Endodermal cell (in vitro differentiated cells): Measurements from ENCODE around the gene EPS15. TPM values are rescaled to one million over a fixed set of nuclear protein-coding genes. Genes with fewer than 3 reads are reported as not detected.
A peak's percentile ranks its signal among the peaks of the same experiment; 100 is the strongest.

ENCODE experiments used
- DNase-seq: peaks from one replicate; pipeline ENCODE4 v3.0.0-alpha.2; 2017
- H3K27ac ChIP-seq: 2 replicates; pipeline ENCODE4 v1.5.1; 2013; ENCODE audit warnings: mild to moderate bottlenecking, low read depth, low read length, moderate library complexity
- H3K27me3 ChIP-seq: 2 replicates; pipeline ENCODE4 v1.6.1; 2013; ENCODE audit warnings: mild to moderate bottlenecking, low read length, moderate library complexity; ENCODE audit not compliant: insufficient read depth, control insufficient read depth, poor library complexity, severe bottlenecking
- H3K36me3 ChIP-seq: 2 replicates; pipeline ENCODE4 v1.7.0; 2013; ENCODE audit warnings: mild to moderate bottlenecking, low read length, moderate library complexity; ENCODE audit not compliant: control insufficient read depth, insufficient read depth
- H3K4me1 ChIP-seq: one replicate; pipeline ENCODE4 v1.7.0; 2013; ENCODE audit warnings: low read length; ENCODE audit not compliant: control insufficient read depth, insufficient read depth
- H3K4me3 ChIP-seq: 2 replicates; pipeline ENCODE4 v1.5.1; 2013; ENCODE audit warnings: mild to moderate bottlenecking, low read length, moderate library complexity
- H3K9ac ChIP-seq: 2 replicates; pipeline ENCODE4 v1.6.1; 2013; ENCODE audit warnings: mild to moderate bottlenecking, low read length, moderate library complexity; ENCODE audit not compliant: poor library complexity, severe bottlenecking; ENCODE audit errors: extremely low read depth
- H3K9me3 ChIP-seq: 2 replicates; pipeline ENCODE4 v1.6.1; 2013; ENCODE audit warnings: mild to moderate bottlenecking, low read length, moderate library complexity; ENCODE audit not compliant: control insufficient read depth
- H3K27ac Mint-ChIP-seq: 2 replicates; pipeline ENCODE4 v1.8.0; 2020; ENCODE audit warnings: mixed read lengths
- H3K27me3 Mint-ChIP-seq: 2 replicates; pipeline ENCODE4 v1.8.0; 2021; ENCODE audit warnings: mild to moderate bottlenecking, mixed read lengths; ENCODE audit not compliant: insufficient read depth
- H3K36me3 Mint-ChIP-seq: 2 replicates; pipeline ENCODE4 v1.8.0; 2020; ENCODE audit warnings: low read depth, mixed read lengths
- H3K4me1 Mint-ChIP-seq: 2 replicates; pipeline ENCODE4 v1.8.0; 2020; ENCODE audit warnings: mixed read lengths
- H3K4me3 Mint-ChIP-seq: 2 replicates; pipeline ENCODE4 v1.8.0; 2020; ENCODE audit warnings: mild to moderate bottlenecking, moderate library complexity, mixed read lengths
- H3K9me3 Mint-ChIP-seq: 2 replicates; pipeline ENCODE4 v1.8.0; 2020; ENCODE audit warnings: mild to moderate bottlenecking, mixed read lengths
- WGBS, 2 experiments: methylation state at CpG; one replicate each; pipeline versions ENCODE4 v1.1.5 to v1.1.7; 2013; ENCODE audit warnings: missing lambda C conversion rate in 2 of 2, mixed read lengths in 1 of 2; ENCODE audit not compliant: insufficient coverage in 1 of 2, insufficient read length in 1 of 2; 5-methylcytosine and 5-hydroxymethylcytosine counted together
- total RNA-seq, 2 donors: library from RNA; stranded (reverse); fragmentation: NEBNext Ultra II Directional in 1 of 2; extraction: Animal tissue kit (Norgen Biotek cat#: 25700) in 1 of 2; gene quantifications; 2 replicates in 1 of 2; 3 replicates in 1 of 2; pipeline ENCODE4 v1.2.1, GENCODE V29; 2021
- TF ChIP-seq, protein P1 (sequence below): fragments of 200-600 bp; sonication (generic); conservative IDR thresholded peaks from 2 replicates; pipeline ENCODE4 v1.5.0; 2021; ENCODE audit warnings: antibody characterized with exemption, mild to moderate bottlenecking

The EPS15 gene
- total RNA-seq, 2 donors from 2014 or later, result 45.0 to 46.9 TPM

DNA sequence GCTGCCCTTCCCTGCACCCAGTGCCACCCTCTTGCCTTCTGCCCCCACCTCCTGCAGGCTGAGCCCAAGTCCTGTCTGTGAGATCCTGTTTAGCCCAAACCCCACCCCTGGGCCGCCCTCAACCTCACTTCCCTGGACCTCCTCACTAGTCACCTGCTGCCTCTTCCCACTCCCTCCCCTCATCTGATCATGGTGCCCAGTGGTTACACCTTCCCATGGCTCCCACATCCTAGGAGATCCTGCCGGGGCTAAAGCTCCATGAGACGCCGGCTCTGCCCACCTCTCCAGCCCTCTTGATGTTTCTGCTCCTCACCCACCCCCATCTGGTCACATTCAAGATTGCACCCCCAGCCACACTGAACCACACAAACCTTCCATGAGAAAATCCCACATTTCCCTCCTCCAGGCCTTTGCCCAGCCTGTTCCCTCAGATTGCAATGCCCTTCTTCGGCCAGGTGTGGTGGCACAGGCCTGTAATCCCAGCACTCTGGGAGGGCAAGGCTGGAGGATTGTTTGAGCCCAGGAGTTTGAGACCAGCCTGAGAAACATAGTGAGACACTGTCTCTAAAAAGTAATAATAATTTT is 205.7 kb downstream of the EPS15 start:
- Histone ChIP-seq H3K36me3 (no peaks in the 10 kb centered on the region), H3K27me3 (no peaks in the 10 kb centered on the region), H3K27ac (no peak overlapping the region), H3K9me3 (no peaks in the 10 kb centered on the region), H3K4me1 (no peaks in the 10 kb centered on the region), H3K9ac (no peak overlapping the region), H3K4me3 (no peak overlapping the region)
- peaks cover 11% of the 10 kb centered on the region for H3K4me1 Mint-ChIP-seq
- peaks cover 1% of the 10 kb centered on the region for H3K36me3 Mint-ChIP-seq
- H3K4me3 Mint-ChIP-seq, result no peak overlapping the region
- no peaks in the 10 kb centered on the region for H3K27me3 Mint-ChIP-seq
- WGBS, 2 experiments, result 85 to 93% methylated on average over 4 to 5 of the region's 5 CpGs
- TF ChIP-seq, protein P1, sequence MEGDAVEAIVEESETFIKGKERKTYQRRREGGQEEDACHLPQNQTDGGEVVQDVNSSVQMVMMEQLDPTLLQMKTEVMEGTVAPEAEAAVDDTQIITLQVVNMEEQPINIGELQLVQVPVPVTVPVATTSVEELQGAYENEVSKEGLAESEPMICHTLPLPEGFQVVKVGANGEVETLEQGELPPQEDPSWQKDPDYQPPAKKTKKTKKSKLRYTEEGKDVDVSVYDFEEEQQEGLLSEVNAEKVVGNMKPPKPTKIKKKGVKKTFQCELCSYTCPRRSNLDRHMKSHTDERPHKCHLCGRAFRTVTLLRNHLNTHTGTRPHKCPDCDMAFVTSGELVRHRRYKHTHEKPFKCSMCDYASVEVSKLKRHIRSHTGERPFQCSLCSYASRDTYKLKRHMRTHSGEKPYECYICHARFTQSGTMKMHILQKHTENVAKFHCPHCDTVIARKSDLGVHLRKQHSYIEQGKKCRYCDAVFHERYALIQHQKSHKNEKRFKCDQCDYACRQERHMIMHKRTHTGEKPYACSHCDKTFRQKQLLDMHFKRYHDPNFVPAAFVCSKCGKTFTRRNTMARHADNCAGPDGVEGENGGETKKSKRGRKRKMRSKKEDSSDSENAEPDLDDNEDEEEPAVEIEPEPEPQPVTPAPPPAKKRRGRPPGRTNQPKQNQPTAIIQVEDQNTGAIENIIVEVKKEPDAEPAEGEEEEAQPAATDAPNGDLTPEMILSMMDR, result peak; percentile 65
- H3K27ac Mint-ChIP-seq, result peak overlapping the region; percentile 58
- DNase-seq, result peak; percentile 84
- H3K9me3 Mint-ChIP-seq, result no peaks in the 10 kb centered on the region

DNA sequence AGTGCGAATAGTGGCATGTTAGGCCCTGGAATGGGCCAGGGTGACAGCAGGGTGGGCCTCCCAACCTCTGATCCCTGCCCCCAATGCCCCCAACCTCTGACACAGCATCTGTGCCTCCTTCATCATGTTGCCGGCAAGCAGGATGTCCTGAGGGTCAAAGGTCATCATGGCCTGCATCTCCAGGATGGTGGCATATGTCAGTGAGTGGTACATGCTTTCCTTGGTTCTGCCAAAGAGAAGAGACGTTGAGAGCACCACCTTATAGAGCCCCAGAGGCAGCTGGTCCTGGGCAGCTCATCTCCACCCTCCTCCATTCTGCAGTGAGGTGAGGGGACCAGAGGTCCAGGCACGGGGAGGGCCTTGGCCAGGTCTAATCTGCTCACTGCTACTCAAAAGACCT is 206.3 kb downstream of the EPS15 start:
- H3K4me3 ChIP-seq, result no peak overlapping the region
- H3K4me1 Mint-ChIP-seq, result peaks cover 11% of the 10 kb centered on the region
- H3K9ac ChIP-seq, result no peak overlapping the region
- H3K27ac ChIP-seq, result no peak overlapping the region
- H3K27me3 ChIP-seq, result no peaks in the 10 kb centered on the region
- no peaks in the 10 kb centered on the region for H3K9me3 ChIP-seq
- no peak overlapping the region for H3K4me3 Mint-ChIP-seq
- WGBS, 2 experiments, result 80 to 96% methylated on average over 1 to 4 of the region's 4 CpGs
- peak; percentile 32 for DNase-seq
- H3K9me3 Mint-ChIP-seq, result no peaks in the 10 kb centered on the region
- no peaks in the 10 kb centered on the region for H3K36me3 Mint-ChIP-seq
- TF ChIP-seq, protein P1, result no peak
- no peaks in the 10 kb centered on the region for H3K27me3 Mint-ChIP-seq
- no peaks in the 10 kb centered on the region for H3K4me1 ChIP-seq
- H3K36me3 ChIP-seq, result no peaks in the 10 kb centered on the region
- no peak overlapping the region for H3K27ac Mint-ChIP-seq

DNA sequence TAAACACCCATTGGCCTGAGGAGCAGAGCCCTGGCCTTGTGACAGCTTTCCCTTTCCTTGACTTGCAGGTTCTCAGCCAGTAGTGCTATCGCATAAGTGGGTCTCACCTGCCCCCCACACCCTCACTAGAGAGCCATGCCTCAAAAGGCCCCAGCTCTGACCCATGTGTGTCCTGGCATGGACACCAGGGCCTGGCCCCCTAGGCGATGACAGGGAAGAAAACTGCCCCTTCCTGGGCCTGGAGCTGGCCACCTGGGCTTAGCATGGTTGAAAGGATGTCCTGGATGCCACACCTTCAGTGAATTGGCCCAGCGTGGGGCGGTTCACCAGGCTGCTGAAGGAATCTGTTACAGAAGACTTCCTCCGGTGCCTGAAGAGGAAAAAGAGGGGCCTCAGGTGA is 207.2 kb downstream of the EPS15 start:
- no peaks in the 10 kb centered on the region for H3K36me3 ChIP-seq
- Mint-ChIP-seq H3K4me3 (no peak overlapping the region), H3K9me3 (no peaks in the 10 kb centered on the region), H3K36me3 (no peaks in the 10 kb centered on the region), H3K4me1 (peaks cover 7% of the 10 kb centered on the region), H3K27ac (no peak overlapping the region), H3K27me3 (no peaks in the 10 kb centered on the region)
- DNase-seq, result peak; percentile 65
- no peaks in the 10 kb centered on the region for H3K9me3 ChIP-seq
- H3K27me3 ChIP-seq, result no peaks in the 10 kb centered on the region
- no peak overlapping the region for H3K27ac ChIP-seq
- H3K4me3 ChIP-seq, result no peak overlapping the region
- TF ChIP-seq, protein P1, result no peak
- H3K4me1 ChIP-seq, result no peaks in the 10 kb centered on the region
- whole genome bisulfite sequencing, 2 experiments, result 89 to 100% methylated on average over 2 to 5 of the region's 5 CpGs
- no peak overlapping the region for H3K9ac ChIP-seq
